SHP77 (cell line): ENCODE data around the gene RAB36.

ENCODE experiments used
- DNase-seq, 2 experiments: peaks; one replicate each; lab custom pipeline; 2025; lab: John Stamatoyannopoulos, UW

Gene RAB36

DNA sequence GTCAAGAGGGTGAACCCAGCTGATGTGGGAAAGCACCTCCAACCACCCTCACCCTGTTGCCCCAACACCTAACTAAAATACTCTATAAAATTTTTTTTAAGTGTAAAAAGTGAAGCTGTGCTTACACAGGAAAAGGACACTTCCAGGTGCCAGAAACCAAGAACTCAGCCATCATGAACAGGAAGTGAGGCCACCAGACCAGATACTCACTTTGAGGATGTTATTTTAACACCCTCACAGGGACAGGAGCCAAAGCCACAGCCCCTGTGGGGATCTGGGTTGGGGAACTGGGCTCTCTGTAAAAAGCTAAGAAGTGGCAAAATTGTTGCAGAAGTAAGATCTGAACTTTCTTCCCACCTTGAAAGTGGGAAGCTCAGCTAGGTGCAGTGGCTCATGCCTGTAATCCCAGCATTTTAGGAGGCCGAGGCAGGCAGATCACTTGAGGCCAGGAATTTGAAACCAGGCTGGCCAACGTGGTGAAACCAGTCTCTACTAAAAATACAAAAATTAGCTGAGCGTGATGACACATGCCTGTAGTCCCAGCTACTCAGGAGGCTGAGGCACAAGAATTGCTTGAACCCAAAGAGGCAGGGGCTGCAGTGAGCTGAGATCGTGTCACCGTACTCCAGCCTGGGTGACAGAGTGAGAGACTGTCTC is 7.2 kb upstream of the RAB36 start:
- DNase-seq = no peak

GRCh38 chr22:23138584-23139435 is 6.5 kb upstream of the RAB36 start:
- DNase-seq = no peak

DNA sequence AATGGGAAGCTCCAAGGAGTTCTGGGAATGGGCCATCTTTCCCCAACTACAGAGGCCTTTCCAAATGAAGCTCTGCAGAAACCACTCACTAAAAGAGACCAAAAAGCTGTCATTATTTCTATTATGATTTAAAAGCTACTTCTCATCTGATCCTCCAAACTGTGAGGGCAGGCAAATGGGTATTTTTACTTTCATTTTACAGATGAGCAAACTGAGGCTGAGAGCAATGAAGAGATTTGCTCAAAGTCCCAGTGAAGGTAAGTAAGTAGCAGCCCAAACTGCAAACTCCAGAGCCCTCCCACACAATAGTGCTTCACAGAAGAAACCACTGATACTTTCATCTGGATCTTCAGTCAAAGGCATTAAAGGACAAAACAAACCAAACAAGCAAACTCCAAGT is 4.9 kb upstream of the RAB36 start:
- DNase-seq = no peak

- DNase-seq = no peak
These were observed 2.7 kb upstream of the RAB36 start for GRCh38 chr22:23142546-23143105.

DNA sequence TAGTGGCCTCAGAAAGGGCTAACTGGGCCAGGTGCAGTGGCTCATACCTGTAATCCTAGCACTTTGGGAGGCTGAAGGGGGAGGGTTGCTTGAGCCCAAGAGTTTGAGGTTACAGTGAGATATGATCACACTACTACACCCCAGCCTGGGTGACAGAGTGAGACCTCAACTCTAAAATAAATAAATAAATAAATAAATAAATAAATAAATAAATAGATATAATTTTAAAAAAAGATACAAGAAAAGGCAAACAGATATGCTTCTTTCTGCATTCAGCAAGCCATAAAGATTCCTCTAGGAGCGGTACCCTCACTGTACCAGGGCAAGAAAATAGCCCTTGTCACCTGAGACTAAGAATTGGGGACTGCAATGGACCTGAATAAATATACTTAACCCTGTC is 2.2 kb upstream of the RAB36 start:
- no peak for DNase-seq

DNA sequence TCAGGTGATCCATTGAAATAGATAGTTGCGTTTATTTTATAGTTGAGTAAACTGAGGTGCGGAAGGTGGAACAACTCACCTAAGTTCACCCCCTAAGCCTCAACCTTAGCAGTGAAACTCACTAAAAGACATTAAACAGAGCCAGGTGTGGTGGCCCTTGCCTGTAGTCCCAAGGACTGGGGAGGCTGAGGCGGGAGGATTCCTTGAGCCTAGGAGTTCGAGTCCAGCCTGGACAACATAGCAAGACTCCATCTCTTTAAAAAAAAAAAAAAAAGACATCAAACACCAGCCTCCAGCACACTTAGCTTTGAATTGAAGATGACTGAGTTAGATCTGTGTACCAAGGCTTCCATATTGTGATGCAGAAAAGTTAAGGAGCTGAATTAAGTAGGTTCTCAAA is 845 bp upstream of the RAB36 start:
- no peak for DNase-seq

- DNase-seq = no peak
These were observed 697 bp downstream of the RAB36 start for GRCh38 chr22:23145878-23146470.

GRCh38 chr22:23146478-23147205 is 1.4 kb downstream of the RAB36 start:
- no peak for DNase-seq

DNA sequence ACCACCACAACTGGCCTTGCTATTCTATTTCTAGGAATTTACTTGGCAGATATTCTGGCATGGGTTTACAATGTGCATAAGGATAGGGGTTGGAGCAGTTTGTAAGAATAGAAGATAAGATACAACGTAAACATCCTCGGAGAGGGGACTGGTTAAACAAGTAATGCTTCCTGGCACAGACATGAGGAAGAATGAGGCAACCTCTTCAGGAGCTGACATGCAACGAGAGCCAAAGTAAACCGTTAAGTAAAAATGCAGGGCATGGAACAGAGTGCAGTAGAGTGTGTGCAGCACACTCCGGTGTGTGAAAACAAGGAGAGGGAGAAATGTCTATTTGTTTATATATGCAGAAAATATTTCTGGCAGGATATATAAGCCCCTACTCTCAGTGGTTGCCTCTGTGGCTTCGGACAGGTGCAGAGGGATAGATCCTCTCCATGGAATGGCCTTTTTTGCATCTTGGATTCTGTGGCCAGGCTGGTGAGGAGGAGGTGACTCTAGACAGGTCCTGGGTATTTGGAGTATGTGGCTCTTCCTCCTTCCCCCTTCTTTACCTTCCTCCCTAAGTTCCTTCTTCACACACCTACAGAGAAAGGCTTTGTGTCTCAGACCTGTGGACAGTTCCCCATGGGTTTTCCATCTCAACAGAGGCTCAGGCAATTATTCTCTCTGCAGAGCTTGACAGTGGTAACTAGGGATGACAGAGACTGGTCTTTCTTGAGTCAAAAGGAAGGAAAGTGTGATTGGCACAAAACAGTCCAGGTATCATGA is 2.5 kb downstream of the RAB36 start:
- DNase-seq = no peak

GRCh38 chr22:23149743-23150238 is 4.5 kb downstream of the RAB36 start:
- no peak for DNase-seq

DNA sequence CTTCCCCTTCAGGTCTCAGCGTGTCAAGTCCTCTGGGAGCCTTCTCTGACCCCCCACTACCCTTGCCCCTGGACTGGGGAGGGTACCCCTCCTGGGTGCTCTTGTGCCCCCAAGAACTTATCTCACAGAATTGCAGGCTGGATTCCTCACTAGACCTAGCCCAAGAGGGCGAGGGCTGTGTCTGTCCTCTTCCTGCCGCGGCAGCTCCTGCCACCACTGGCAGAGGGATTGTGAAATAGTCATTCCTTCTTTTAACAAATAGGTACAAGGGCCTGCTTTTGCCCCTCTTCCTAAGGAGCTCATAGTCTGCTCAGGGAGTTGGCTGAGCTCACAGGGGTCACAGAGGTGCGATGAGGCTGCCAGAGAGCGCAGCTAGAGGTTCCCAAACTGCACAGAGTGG is 5.5 kb downstream of the RAB36 start:
- no peak for DNase-seq

- no peak for DNase-seq
These were observed 6.5 kb downstream of the RAB36 start for GRCh38 chr22:23151827-23152226.

GRCh38 chr22:23152238-23153114 is 7.2 kb downstream of the RAB36 start:
- no peak for DNase-seq

GRCh38 chr22:23153994-23154393 is 8.7 kb downstream of the RAB36 start:
- DNase-seq = no peak

GRCh38 chr22:23154461-23154860 is 9.2 kb downstream of the RAB36 start:
- no peak for DNase-seq

DNA sequence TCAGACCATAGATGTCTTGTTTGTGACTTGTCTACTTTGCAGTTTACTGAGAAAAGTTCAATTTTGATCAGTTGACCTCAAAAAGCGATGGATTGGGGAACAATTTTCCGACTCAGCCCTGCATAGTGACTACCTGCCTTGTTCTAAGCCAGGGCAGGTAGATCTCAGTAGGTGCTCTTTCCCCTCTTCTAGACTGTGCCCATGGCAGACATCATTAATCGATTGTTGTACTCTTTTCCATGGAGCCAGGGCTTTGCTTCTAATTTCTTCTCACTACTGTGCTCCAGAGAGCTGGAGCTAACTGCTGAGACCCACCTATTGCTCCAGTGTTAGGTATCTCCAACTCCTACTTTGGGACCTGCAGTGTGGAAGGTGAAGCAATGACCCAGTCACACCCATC is 9.9 kb downstream of the RAB36 start:
- no peak for DNase-seq

- DNase-seq = no peak
These were observed 10.6 kb downstream of the RAB36 start for GRCh38 chr22:23155831-23156230.

DNA sequence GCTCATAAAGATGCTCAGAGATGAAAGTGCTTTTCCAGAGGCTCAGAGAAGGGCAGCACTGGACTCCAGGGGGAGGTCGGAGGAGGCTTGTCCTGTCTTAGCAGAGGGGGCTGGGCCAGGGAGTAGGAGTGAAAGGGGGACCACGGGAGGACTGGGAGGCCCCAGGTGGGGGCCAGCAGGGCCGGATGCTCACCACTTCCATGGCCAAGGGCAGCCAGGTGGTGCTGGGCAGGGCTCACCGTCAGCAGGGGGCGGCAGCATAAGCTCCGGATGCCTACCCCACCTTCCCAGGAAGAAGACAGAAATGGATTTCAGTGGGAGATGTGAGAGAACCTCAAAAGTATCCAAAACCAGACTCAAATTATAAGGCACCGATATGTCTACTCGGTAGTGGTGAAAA is 11.0 kb downstream of the RAB36 start:
- DNase-seq = no peak

GRCh38 chr22:23157560-23158515 is 12.6 kb downstream of the RAB36 start:
- DNase-seq = no peak
